GM19238 (cell line): Measurements from ENCODE around the gene OTUD5.
"Not testable (repeated sequence)": the region's sequence is repeated elsewhere in the genome, so short reads cannot be mapped to it uniquely, and the experiment has no call there.

Experiments used
- DNase-seq: peaks from one replicate; pipeline ENCODE4 v3.0.0; 2011; ENCODE audit warnings: low spot score; ENCODE audit not compliant: insufficient read length

The OTUD5 gene

DNA sequence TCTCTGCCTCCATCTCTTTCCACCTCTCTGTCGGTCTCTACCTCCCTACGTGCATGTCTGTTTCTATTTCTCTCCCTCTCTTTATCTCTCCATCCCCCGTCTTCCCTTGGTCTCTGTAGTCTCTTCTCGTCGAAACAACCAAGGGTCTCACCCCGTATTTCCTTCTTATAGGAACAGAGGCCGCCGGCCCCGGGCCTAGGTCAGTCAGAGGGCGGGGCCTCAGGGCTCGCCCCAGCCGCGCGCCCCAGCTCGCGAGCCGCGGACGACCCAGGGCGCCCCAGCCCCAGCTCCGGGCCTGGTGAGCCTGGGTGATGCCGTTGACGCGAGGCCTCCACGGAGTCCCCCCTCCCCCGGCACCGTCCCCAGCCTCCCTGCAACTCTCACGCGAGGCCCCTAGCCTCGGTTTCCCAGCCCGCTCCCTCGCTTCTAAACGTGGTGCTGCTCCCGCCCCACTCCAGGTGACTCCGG, 66.4 kb downstream of the OTUD5 start:
- no peak for DNase-seq

DNA sequence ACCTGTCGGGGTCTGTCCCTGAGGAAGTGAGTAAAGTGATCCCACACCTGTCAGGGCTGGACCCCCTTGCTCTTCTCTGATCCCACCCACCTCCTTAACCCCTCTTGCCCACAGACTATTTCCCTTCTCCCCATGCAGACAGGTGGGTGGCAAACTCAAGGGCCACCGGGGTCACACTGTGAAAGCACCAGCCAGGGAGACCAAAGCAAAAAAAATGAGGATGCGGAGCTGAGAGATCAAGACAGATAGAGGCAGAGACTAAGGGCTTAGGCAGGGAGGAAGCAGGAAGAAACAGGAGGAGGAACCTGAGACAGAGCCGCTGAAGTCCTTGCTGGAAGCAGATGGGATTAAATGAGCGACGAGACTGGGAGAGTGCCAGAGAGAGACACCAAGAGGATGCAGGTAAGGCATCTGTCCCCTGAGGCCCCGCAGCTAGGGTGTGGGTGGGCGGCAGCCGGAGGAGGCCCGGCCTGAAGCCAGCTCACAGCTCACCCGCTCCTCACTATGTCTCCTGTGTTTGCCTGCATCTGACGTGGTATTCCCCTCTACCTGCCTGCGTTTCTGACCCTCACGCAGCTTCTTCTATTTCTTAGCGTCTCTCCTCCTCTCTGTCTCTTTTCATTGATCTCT, 67.0 kb downstream of the OTUD5 start:
- no peak for DNase-seq

DNA sequence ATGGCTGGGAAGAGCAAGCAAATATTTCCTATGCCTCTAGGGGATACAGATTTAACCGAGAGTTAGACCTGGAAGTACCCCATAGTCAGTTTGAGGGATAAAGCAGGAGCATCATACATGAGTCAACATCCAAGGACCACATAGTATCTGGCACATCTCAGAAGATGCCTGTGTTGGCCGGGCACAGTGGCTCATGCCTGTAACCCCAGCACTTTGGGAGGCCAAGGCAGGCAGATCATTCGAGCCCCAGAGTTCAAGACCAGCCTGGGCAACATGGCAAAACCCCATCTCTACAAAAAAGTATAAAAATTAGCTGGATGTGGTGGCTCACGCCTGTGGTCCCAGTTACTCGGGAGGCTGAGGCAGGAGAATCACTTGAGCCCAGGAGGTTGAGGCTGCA, 70.8 kb downstream of the OTUD5 start:
- DNase-seq, result not testable (repeated sequence)

DNA sequence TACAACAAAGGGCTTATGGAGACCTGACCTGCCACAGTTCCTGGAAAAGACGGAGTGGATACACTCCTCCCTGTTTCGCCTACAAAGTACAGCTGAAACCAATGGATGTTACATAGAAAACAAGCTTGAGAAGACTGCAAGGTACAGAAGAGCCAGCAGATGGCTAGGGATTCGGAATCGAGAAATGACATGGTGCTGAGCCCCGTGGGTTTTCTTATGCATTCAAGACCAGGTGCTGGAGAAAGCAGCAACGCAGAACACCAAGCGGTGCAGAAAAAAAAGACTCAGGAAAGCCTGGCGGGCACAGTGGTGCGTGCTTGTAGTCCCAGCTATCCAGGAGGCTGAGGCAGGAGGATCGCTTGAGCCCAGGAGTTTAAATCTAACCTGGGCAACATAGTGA, 73.7 kb downstream of the OTUD5 start:
- DNase-seq, result no peak

DNA sequence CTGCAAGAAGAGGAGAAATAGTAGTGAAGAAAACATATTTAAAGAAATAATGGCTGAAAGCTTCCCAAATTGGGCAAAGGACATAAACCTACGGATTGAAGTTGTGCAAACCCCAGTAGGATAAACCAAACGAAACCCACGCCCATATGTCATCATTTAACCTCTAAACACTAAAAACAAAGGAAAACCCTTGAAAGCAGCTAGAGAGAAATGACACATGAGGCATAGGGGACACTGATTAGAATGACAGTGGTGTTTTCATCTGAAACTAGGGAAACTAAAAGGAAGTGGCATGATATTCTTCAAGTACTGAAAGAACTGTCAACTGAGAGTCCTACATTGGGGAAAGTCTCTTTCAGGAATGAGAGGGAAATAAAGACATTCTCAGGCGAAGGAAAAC, 80.5 kb downstream of the OTUD5 start:
- not testable (repeated sequence) for DNase-seq
